Effector memory CD8-positive, alpha-beta T cell (primary cell): ENCODE results near the gene TSPAN18.
A peak's percentile ranks its signal among the peaks of the same experiment; 100 is the strongest.

Experiments used
- ATAC-seq: fragments of 150-1000 bp; cut with Tn5 transposase; replicated peaks from 2 replicates; pipeline ENCODE4 v1.10.0; 2021; ENCODE audit warnings: mild to moderate bottlenecking, moderate library complexity
- DNase-seq, 3 experiments: peaks; one replicate each; pipeline ENCODE4 v3.0.0; 2021
- H3K27ac Mint-ChIP-seq, 2 donors: one replicate each; pipeline ENCODE4 v1.8.0; 2022; ENCODE audit warnings: mild to moderate bottlenecking in 2 of 2, mixed read lengths in 2 of 2, moderate library complexity in 2 of 2
- H3K27me3 Mint-ChIP-seq, 2 donors: one replicate each; pipeline ENCODE4 v1.8.0; 2022; ENCODE audit warnings: mixed read lengths in 2 of 2
- H3K36me3 Mint-ChIP-seq: one replicate; pipeline ENCODE4 v1.8.0; 2022; ENCODE audit warnings: mild to moderate bottlenecking, moderate library complexity, mixed read lengths; ENCODE audit not compliant: insufficient read depth
- H3K4me1 Mint-ChIP-seq, 2 donors: one replicate each; pipeline ENCODE4 v1.8.0; 2022; ENCODE audit warnings: low read depth in 2 of 2, mixed read lengths in 2 of 2
- H3K4me3 Mint-ChIP-seq, 2 donors: one replicate each; pipeline ENCODE4 v1.8.0; 2022; ENCODE audit warnings: mild to moderate bottlenecking in 2 of 2, mixed read lengths in 2 of 2, moderate library complexity in 2 of 2
- H3K9me3 Mint-ChIP-seq, 2 donors: one replicate each; pipeline ENCODE4 v1.8.0; 2022; ENCODE audit warnings: mixed read lengths in 2 of 2

TSPAN18 gene

GRCh38 chr11:44904261-44905020 is 177.7 kb downstream of the TSPAN18 start:
- Mint-ChIP-seq H3K4me1 (no peaks in the 10 kb centered on the region), H3K36me3 (peaks cover 7% of the 10 kb centered on the region), H3K27ac (no peak overlapping the region), H3K9me3 (no peaks in the 10 kb centered on the region), H3K27me3 (no peaks in the 10 kb centered on the region), H3K4me3 (no peak overlapping the region)
- DNase-seq (no peak), ATAC-seq (no peak)

GRCh38 chr11:44905131-44905866 is 178.5 kb downstream of the TSPAN18 start:
- Mint-ChIP-seq H3K36me3 (peaks cover 7% of the 10 kb centered on the region), H3K27me3 (no peaks in the 10 kb centered on the region), H3K27ac (no peak overlapping the region), H3K4me1 (no peaks in the 10 kb centered on the region), H3K9me3 (no peaks in the 10 kb centered on the region), H3K4me3 (no peak overlapping the region)
- no peak for DNase-seq
- ATAC-seq, result no peak

- H3K27ac Mint-ChIP-seq, result peak overlapping the region in 1 of 2 donors; percentile 74
- DNase-seq (no peak), ATAC-seq (no peak)
- peaks cover 4 to 5% of the 10 kb centered on the region in 2 donors for H3K4me1 Mint-ChIP-seq
- no peaks in the 10 kb centered on the region for H3K27me3 Mint-ChIP-seq
- H3K4me3 Mint-ChIP-seq, result no peak overlapping the region
- H3K9me3 Mint-ChIP-seq, result no peaks in the 10 kb centered on the region
- peaks cover 16% of the 10 kb centered on the region for H3K36me3 Mint-ChIP-seq
Observed at GRCh38 chr11:44906649-44907048, 179.9 kb downstream of the TSPAN18 start.

DNA sequence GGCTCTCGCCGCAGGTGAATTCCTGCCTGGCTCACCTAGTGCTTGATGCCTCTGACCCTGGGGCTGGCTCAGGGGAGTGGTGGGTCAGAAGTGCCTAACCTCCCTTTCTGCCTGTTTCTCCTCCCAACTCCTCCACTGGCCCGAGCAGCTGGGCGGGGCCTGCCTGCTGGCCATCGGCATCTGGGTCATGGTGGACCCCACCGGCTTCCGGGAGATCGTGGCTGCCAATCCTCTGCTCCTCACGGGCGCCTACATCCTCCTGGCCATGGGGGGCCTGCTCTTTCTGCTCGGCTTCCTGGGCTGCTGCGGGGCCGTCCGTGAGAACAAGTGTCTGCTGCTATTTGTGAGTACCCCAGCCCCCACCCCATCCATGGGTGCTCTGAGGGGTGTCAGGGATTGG is 182.8 kb downstream of the TSPAN18 start:
- H3K27ac Mint-ChIP-seq, result peak overlapping the region in 1 of 2 donors; percentile 49
- H3K9me3 Mint-ChIP-seq, result no peaks in the 10 kb centered on the region
- no peak for ATAC-seq
- peaks cover 0 to 6% of the 10 kb centered on the region in 2 donors for H3K27me3 Mint-ChIP-seq
- no peak for DNase-seq
- peaks cover 16% of the 10 kb centered on the region for H3K36me3 Mint-ChIP-seq
- H3K4me1 Mint-ChIP-seq, result peaks cover 4 to 8% of the 10 kb centered on the region in 2 donors
- no peak overlapping the region for H3K4me3 Mint-ChIP-seq

DNA sequence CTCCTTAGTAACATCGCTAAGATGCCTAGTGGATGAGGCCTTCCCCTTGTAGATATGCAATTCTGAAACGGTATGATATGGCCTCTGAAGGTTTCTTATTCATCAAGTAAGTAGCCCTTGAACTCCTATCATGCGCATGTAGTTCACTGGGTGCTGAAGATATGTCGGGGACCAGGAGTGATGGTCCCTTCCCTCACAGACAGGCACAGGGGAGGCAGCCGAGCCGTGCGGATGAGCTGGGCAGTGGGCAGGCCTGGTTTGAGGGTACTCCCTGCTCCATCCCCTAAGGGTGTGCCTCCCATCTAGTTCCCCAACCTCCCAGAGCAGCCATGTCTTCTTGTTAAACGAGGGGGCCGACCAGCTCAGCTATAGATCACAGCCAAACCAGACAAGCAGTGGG is 183.8 kb downstream of the TSPAN18 start:
- peaks cover 16% of the 10 kb centered on the region for H3K36me3 Mint-ChIP-seq
- no peaks in the 10 kb centered on the region for H3K9me3 Mint-ChIP-seq
- H3K4me3 Mint-ChIP-seq, result no peak overlapping the region
- peaks cover 0 to 6% of the 10 kb centered on the region in 2 donors for H3K27me3 Mint-ChIP-seq
- peaks cover 4 to 8% of the 10 kb centered on the region in 2 donors for H3K4me1 Mint-ChIP-seq
- peak overlapping the region in 1 of 2 donors; percentile 49 for H3K27ac Mint-ChIP-seq
- ATAC-seq (no peak), DNase-seq (no peak)

GRCh38 chr11:44911029-44911814 is 184.5 kb downstream of the TSPAN18 start:
- Mint-ChIP-seq H3K9me3 (no peaks in the 10 kb centered on the region), H3K4me3 (no peak overlapping the region), H3K27ac (no peak overlapping the region), H3K27me3 (peaks cover 0 to 6% of the 10 kb centered on the region in 2 donors), H3K4me1 (peaks cover 4 to 8% of the 10 kb centered on the region in 2 donors), H3K36me3 (peaks cover 19% of the 10 kb centered on the region)
- ATAC-seq (peak; percentile 82), DNase-seq (peak; percentile 82 to 87 (median 86))

DNA sequence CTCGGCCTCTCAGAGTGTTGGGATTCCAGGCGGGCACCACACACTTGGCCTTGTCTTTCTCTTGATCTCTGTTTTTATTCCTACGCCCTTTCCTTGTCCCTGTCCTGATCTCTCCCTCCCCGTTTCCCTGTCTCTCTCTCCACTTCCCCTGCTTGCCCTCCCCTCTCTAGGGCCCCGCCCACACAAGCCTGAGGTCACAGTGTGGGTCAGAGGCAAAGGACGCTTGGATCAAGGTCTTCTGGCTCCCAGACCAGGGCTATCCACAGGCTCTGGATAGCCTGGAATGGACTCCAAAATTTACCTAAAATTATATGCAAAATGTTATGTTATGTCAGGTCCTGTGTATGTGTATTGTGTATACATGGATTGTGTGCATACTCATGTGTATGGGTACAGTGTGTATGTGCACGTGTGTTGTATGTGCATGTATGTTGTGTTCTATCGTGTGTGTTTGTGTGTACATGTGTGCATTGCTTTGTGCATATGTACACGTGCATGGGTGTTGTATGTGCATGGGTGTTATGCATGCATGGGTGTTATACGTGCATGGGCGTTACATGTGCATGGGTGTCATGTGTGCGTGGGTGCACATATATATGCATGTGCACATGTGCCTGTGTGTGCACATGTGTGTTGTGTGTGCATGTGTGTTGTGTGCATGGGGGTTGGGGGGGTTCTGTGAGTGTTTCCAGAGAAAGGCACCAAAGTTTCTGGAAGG is 185.7 kb downstream of the TSPAN18 start:
- Mint-ChIP-seq H3K27me3 (peaks cover 0 to 6% of the 10 kb centered on the region in 2 donors), H3K4me1 (peaks cover 4 to 8% of the 10 kb centered on the region in 2 donors), H3K27ac (no peak overlapping the region)

DNA sequence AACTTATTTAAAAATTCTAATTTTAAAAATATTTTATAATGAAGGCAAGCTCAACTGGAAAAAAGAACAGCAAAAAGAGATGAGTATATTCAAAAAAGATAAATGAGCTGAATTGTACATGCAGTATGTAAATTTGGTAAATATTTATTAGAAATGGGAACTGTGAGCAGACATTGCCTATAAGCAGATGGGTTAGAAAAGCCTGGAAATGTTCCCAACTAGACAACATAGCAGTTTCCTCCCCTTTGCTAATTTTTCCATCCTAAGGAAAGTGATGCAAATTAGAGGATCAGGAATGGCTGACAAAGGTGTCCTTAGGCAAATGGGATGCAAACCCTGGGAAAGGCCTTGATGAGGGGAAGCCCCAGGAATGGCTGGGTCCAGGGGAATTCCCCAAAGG is 186.7 kb downstream of the TSPAN18 start:
- Mint-ChIP-seq H3K36me3 (peaks cover 17% of the 10 kb centered on the region), H3K27ac (no peak overlapping the region), H3K4me3 (no peak overlapping the region), H3K27me3 (peaks cover 0 to 6% of the 10 kb centered on the region in 2 donors), H3K9me3 (no peaks in the 10 kb centered on the region), H3K4me1 (peaks cover 4 to 8% of the 10 kb centered on the region in 2 donors)
- DNase-seq, result no peak
- no peak for ATAC-seq

More for the DNA sequence above, 185.7 kb downstream of the TSPAN18 start:
- DNase-seq (no peak), ATAC-seq (no peak)
- H3K36me3 Mint-ChIP-seq, result peaks cover 19% of the 10 kb centered on the region
- H3K4me3 Mint-ChIP-seq, result no peak overlapping the region
- H3K9me3 Mint-ChIP-seq, result no peaks in the 10 kb centered on the region

GRCh38 chr11:44914105-44914504 is 187.3 kb downstream of the TSPAN18 start:
- no peak overlapping the region for H3K27ac Mint-ChIP-seq
- peaks cover 17% of the 10 kb centered on the region for H3K36me3 Mint-ChIP-seq
- peaks cover 4 to 8% of the 10 kb centered on the region in 2 donors for H3K4me1 Mint-ChIP-seq
- H3K27me3 Mint-ChIP-seq, result peaks cover 0 to 6% of the 10 kb centered on the region in 2 donors
- H3K4me3 Mint-ChIP-seq, result no peak overlapping the region
- ATAC-seq, result no peak
- no peak for DNase-seq
- no peaks in the 10 kb centered on the region for H3K9me3 Mint-ChIP-seq

- ATAC-seq (no peak), DNase-seq (no peak)
- no peak overlapping the region for H3K27ac Mint-ChIP-seq
- peaks cover 0 to 6% of the 10 kb centered on the region in 2 donors for H3K27me3 Mint-ChIP-seq
- H3K36me3 Mint-ChIP-seq, result peaks cover 21% of the 10 kb centered on the region
- no peak overlapping the region for H3K4me3 Mint-ChIP-seq
- H3K4me1 Mint-ChIP-seq, result peaks cover 4 to 8% of the 10 kb centered on the region in 2 donors
- H3K9me3 Mint-ChIP-seq, result no peaks in the 10 kb centered on the region
Observed at GRCh38 chr11:44915004-44915403, 188.2 kb downstream of the TSPAN18 start.

- no peak overlapping the region for H3K27ac Mint-ChIP-seq
Observed at GRCh38 chr11:44915621-44916020, 188.9 kb downstream of the TSPAN18 start.

GRCh38 chr11:44916331-44916730 is 189.6 kb downstream of the TSPAN18 start:
- no peak for DNase-seq
- no peak for ATAC-seq
- Mint-ChIP-seq H3K9me3 (no peaks in the 10 kb centered on the region), H3K4me3 (no peak overlapping the region), H3K36me3 (peaks cover 14% of the 10 kb centered on the region), H3K27me3 (peaks cover 5 to 6% of the 10 kb centered on the region in 2 donors), H3K27ac (no peak overlapping the region), H3K4me1 (peaks cover under 1 to 3% of the 10 kb centered on the region in 2 donors)

More at GRCh38 chr11:44915621-44916020, 188.9 kb downstream of the TSPAN18 start:
- no peak for ATAC-seq
- Mint-ChIP-seq H3K27me3 (peaks cover 4 to 6% of the 10 kb centered on the region in 2 donors), H3K4me1 (peaks cover 4 to 8% of the 10 kb centered on the region in 2 donors), H3K9me3 (no peaks in the 10 kb centered on the region), H3K36me3 (peaks cover 21% of the 10 kb centered on the region), H3K4me3 (no peak overlapping the region)
- DNase-seq, result no peak
